ENCODE measurements around the gene KIF3C.

GRCh38 chr2:25948437-25948836 lies 33.9 kb downstream of the KIF3C start:
- TF ChIP-seq GATA3 (IDR thresholded peaks at IDR 0.05; ENCODE audit: low read depth, low read length) (no peak), GATA2 (IDR thresholded peaks at IDR 0.05; ENCODE audit: low read depth, low read length) (no peak)

All from SH-SY5Y (cell line).